GM10266 (cell line): ENCODE results near the gene HTRA2.

Experiments
- DNase-seq: peaks from one replicate; pipeline ENCODE4 v3.0.0; 2012; ENCODE audit errors: extremely low spot score
- TF ChIP-seq, protein P1 (sequence below): IDR thresholded peaks from 2 replicates; pipeline ENCODE4 v1.5.1; 2012; ENCODE audit warnings: mild to moderate bottlenecking, low read depth; ENCODE audit not compliant: control insufficient read depth, insufficient read depth; ENCODE audit errors: missing control alignments

The HTRA2 gene

DNA sequence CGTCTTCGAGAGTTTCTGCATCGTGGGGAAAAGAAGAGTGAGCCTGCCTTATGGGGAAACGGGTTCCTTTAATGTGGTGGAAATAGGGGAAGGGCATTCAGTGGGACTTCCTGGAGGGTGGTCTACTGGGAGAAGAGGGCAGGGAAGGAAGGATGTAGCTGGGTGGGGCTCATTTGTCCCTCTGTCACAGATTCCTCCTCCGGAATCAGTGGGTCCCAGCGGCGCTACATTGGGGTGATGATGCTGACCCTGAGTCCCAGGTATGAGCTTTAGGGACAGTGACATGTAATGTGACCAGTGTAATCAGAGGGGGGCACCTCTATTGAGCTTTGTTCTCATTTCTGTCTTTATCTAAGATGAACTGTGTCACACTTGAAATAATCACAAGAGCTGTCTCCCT, 1.9 kb downstream of the HTRA2 start:
- TF ChIP-seq, protein P1, sequence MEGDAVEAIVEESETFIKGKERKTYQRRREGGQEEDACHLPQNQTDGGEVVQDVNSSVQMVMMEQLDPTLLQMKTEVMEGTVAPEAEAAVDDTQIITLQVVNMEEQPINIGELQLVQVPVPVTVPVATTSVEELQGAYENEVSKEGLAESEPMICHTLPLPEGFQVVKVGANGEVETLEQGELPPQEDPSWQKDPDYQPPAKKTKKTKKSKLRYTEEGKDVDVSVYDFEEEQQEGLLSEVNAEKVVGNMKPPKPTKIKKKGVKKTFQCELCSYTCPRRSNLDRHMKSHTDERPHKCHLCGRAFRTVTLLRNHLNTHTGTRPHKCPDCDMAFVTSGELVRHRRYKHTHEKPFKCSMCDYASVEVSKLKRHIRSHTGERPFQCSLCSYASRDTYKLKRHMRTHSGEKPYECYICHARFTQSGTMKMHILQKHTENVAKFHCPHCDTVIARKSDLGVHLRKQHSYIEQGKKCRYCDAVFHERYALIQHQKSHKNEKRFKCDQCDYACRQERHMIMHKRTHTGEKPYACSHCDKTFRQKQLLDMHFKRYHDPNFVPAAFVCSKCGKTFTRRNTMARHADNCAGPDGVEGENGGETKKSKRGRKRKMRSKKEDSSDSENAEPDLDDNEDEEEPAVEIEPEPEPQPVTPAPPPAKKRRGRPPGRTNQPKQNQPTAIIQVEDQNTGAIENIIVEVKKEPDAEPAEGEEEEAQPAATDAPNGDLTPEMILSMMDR = no peak
- no peak for DNase-seq

DNA sequence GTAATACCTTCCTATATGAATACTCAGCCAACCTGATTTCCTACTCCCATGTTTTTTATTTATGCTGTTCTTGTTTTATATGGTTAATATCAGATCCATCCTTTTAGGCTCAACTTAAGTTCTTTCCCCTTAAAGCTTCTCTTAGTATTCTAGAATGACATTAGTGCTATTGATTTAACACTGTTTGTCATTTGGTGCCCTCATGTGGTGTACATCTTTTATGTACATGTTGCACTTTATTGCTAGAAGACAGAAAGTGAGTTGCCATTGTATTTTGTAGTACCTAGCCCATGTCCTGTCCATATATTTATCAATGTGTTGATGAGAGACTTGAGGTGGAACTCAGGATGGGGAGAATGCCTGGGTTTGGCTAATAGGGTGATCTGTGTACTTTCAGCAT, 2.5 kb downstream of the HTRA2 start:
- DNase-seq = peak; percentile 49
- TF ChIP-seq, protein P1 = peak; percentile 55

DNA sequence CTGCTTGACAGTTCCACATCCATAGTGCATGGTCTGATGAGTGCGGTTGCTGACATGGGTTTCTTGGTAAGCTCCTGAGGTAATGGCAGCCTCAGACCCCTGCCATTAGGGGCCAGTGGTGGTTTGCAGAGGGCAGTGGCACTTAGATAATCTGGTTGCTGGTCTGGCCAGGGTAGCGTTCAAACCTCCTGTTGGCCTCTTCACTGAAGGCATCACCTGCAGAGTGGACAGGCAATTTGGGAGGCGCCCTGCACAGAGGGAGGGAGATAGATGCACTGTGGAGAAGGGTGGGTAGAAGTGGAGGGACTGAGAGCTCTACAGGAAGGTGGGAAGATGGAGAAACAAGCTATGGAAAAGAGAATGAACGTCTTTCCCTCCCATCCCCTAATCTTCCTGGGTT, 3.7 kb downstream of the HTRA2 start:
- DNase-seq = no peak
- TF ChIP-seq, protein P1 = no peak

DNA sequence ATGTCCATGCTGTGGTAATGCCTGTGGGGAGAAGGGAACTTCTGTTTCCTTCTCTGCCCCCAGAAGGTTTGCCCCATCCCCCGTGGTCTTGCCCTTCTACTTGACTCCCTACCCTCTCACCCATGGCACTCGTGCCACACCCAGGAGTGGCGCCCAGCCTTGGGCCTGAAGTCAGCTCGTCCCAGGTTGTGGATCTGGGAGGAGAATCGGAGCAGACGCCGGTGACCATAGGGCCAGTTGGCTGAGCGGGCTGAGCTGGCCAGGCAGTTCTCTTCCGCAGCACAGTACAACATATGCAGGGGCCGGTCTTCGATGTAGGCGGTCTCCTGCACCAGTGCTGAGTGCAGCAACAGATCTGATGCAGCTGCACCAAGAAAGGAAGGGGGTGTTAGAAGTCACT, 4.7 kb downstream of the HTRA2 start:
- TF ChIP-seq, protein P1 = no peak
- DNase-seq = no peak

DNA sequence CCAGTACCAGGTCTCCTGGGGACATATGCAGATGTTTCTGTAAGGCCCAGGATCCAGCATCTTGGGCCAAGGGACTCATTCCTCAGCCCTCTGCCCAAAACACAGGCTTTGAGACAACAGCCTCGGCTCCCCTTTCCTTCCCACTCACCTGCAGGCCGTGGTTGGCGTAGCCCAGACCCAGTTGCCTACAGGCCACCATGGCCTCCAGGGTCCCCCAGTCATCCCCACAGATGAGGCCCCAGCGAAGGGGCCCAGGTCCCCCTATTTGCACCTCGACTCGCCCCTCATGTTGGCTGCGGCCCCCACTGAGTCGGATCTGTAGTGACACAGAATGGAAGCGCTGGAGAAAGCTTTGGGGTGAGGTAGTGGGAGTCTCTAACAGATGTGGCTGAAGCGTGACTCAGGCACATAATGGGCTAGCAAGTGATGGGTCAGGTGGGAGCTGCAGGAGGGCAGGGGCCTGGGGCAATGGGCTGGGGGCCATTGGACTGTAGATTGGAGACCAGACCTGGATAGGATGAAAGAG, 5.8 kb downstream of the HTRA2 start:
- DNase-seq = no peak
- TF ChIP-seq, protein P1 = no peak

DNA sequence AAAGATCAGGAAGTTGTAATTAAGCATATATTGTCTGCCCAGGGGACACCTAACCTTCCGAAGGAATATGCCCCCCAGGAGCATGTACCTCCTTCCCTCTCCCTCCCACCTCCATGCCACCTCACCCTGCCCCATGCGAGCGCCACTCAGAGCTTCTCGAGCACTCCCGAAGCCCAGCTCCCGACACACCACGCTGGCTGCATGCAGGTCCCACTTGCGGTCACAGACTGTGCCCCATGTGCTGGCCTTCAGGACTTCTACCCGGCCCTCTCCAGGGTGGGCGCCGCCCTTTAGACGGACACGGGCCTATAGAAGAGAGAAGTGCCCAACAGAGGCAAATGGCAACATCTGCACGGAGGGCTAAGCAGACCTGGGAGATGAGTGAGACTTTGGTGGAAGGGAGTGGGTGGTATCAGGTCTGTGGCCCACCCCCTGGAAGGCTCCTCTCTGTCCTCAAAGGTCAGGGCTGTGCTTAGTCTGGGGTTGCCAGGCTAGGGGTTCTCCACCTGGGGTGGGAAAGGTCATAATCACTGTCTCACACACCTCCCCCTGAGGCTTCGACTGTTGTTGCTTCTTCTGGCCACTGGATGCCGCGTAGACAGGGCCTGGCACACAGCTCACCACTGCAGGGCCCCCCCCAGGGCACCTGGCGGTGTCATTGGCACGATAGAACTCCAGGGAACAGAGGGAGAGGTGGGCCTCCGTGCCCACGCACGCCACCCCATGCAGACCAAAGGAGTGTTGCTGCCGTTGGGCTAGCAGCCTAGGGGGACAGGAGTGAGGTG, 6.6 kb downstream of the HTRA2 start:
- DNase-seq = no peak
- TF ChIP-seq, protein P1 = no peak

DNA sequence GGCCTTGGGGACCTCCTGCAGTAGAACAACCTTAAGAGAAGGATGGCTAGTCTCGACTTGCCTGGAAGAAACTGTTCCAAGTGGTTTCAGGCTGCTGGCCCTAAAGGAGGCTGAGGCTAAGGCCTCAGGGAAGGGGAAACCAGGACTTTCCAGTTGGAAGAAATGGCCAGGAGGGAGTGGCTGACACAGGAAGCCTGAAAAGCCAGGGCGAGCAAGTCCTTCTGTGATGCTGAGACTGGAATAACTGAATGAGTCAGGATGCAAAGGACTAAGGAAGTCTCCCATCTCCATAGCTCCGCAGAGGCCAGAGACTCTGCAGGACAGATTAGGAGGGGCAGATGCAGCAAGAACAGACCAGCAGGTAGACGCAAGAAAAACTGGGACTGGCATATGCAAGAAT, 7.4 kb downstream of the HTRA2 start:
- TF ChIP-seq, protein P1 = no peak
- no peak for DNase-seq
